Bronchial epithelial cell (primary cell): ENCODE measurements around the gene FGF19. TPM values are rescaled to one million over a fixed set of nuclear protein-coding genes. Genes with fewer than 3 reads are reported as not detected.

Source experiments
- DNase-seq: peaks from one replicate; pipeline ENCODE4 v3.0.0-alpha.2; 2010; ENCODE audit warnings: low read depth
- FAIRE-seq: peaks from 2 replicates; lab custom pipeline; 2011; peaks lifted over from hg19 to GRCh38; lab: Jason Lieb, UNC
- H3K27me3 ChIP-seq: 2 replicates; pipeline ENCODE4 v1.5.1; 2011; ENCODE audit warnings: low read length; ENCODE audit not compliant: control insufficient read depth, insufficient read depth
- H3K36me3 ChIP-seq: 2 replicates; pipeline ENCODE4 v1.5.1; 2011; ENCODE audit warnings: low read length; ENCODE audit not compliant: control insufficient read depth, insufficient read depth
- H3K4me3 ChIP-seq: 2 replicates; pipeline ENCODE4 v1.5.1; 2011; ENCODE audit warnings: mild to moderate bottlenecking, low read depth, low read length, control low read depth
- CTCF ChIP-seq: IDR thresholded peaks from 2 replicates; pipeline ENCODE4 v1.5.1; 2011; ENCODE audit warnings: mild to moderate bottlenecking, moderate library complexity, low read length, control low read depth, inconsistent platforms; ENCODE audit not compliant: insufficient read depth, severe bottlenecking
- total RNA-seq: library from RNA; depleted of rRNA; stranded (reverse); fragments of >200 nt; gene quantifications from 2 replicates; pipeline ENCODE4 v1.2.1, GENCODE V29; 2014

Gene FGF19
- total RNA-seq, 1 donor from 2014 or later: not detected

GRCh38 chr11:69682221-69682620, 21.6 kb downstream of the FGF19 start:
- no peaks in the 10 kb centered on the region for H3K27me3 ChIP-seq
- no peak for FAIRE-seq
- no peak for DNase-seq
- no peak overlapping the region for H3K4me3 ChIP-seq
- TF ChIP-seq CTCF: no peak
- H3K36me3 ChIP-seq: no peaks in the 10 kb centered on the region

GRCh38 chr11:69680688-69681087, 23.1 kb downstream of the FGF19 start:
- Histone ChIP-seq H3K27me3 (no peaks in the 10 kb centered on the region), H3K4me3 (no peak overlapping the region), H3K36me3 (no peaks in the 10 kb centered on the region)
- no peak for TF ChIP-seq CTCF
- FAIRE-seq (peak; percentile 92), DNase-seq (no peak)

- FAIRE-seq: no peak
- Histone ChIP-seq H3K36me3 (peaks cover 3% of the 10 kb centered on the region), H3K27me3 (no peaks in the 10 kb centered on the region), H3K4me3 (no peak overlapping the region)
- DNase-seq: no peak
- no peak for TF ChIP-seq CTCF
Observed at GRCh38 chr11:69677749-69678148, 26.1 kb downstream of the FGF19 start.

- Histone ChIP-seq H3K4me3 (peak within 1 kb of the TSS; percentile 91), H3K36me3 (peaks cover 3% of the 10 kb centered on the region), H3K27me3 (no peaks in the 10 kb centered on the region)
- TF ChIP-seq CTCF: no peak
- peak; percentile 81 for DNase-seq
- FAIRE-seq: no peak
Observed at GRCh38 chr11:69674886-69675714, 28.7 kb downstream of the FGF19 start, which contains the start of gene LTO1. Gene LTO1, minus strand, starts transcription at chr11:69675353. Its CDS starts 114 bp downstream, at chr11:69675239.

- no peak for FAIRE-seq
- peak; percentile 80 for DNase-seq
- H3K27me3 ChIP-seq: no peaks in the 10 kb centered on the region
Observed at GRCh38 chr11:69674267-69674885, 29.4 kb downstream of the FGF19 start.

More at GRCh38 chr11:69674267-69674885, 29.4 kb downstream of the FGF19 start:
- peak overlapping the region; percentile 91 for H3K4me3 ChIP-seq
- TF ChIP-seq CTCF: no peak
- peaks cover 6% of the 10 kb centered on the region for H3K36me3 ChIP-seq
